ENCODE data around the gene KRTAP5-5. TPM values are rescaled to one million over a fixed set of nuclear protein-coding genes. Genes with fewer than 3 reads are reported as not detected.

The KRTAP5-5 gene
- total RNA-seq, 2 donors from 2014 or later: not detected

- no peaks in the 10 kb centered on the region for H3K4me1 Mint-ChIP-seq
- no peak overlapping the region for H3K4me3 ChIP-seq (ENCODE audit: low read length)
- peaks cover 5% of the 10 kb centered on the region for H3K27me3 ChIP-seq (ENCODE audit: control insufficient read depth, insufficient read depth, low read length, poor library complexity, severe bottlenecking)
- no peak overlapping the region for H3K9ac ChIP-seq (ENCODE audit: extremely low read depth, low read length, poor library complexity, severe bottlenecking)
- peaks cover 20% of the 10 kb centered on the region for H3K27me3 Mint-ChIP-seq (ENCODE audit: insufficient read depth)
- TF ChIP-seq CTCF (conservative IDR thresholded peaks at IDR 0.05): no peak
- H3K9me3 Mint-ChIP-seq: no peaks in the 10 kb centered on the region
- no peaks in the 10 kb centered on the region for H3K36me3 ChIP-seq (ENCODE audit: control insufficient read depth, insufficient read depth, low read length)
- no peaks in the 10 kb centered on the region for H3K36me3 Mint-ChIP-seq (ENCODE audit: low read depth)
- no peak overlapping the region for H3K27ac Mint-ChIP-seq
- WGBS, 2 experiments (ENCODE audit: insufficient coverage in 1 of 2, insufficient read length in 1 of 2): 91 to 100% methylated on average over 5 to 15 of the region's 15 CpGs
- no peak overlapping the region for H3K27ac ChIP-seq (ENCODE audit: low read depth, low read length)
- H3K9me3 ChIP-seq (ENCODE audit: control insufficient read depth, low read length): no peaks in the 10 kb centered on the region
- no peaks in the 10 kb centered on the region for H3K4me1 ChIP-seq (ENCODE audit: control insufficient read depth, insufficient read depth, low read length)
- no peak overlapping the region for H3K4me3 Mint-ChIP-seq
- DNase-seq: no peak
Observed at GRCh38 chr11:1641096-1641495, 11.5 kb downstream of the KRTAP5-5 start.

GRCh38 chr11:1642288-1643145, 12.9 kb downstream of the KRTAP5-5 start:
- no peak overlapping the region for H3K4me3 Mint-ChIP-seq
- H3K9me3 Mint-ChIP-seq: no peaks in the 10 kb centered on the region
- no peak for TF ChIP-seq CTCF (conservative IDR thresholded peaks at IDR 0.05)
- H3K27ac Mint-ChIP-seq: no peak overlapping the region
- Histone ChIP-seq H3K27ac (ENCODE audit: low read depth, low read length) (no peak overlapping the region), H3K27me3 (ENCODE audit: control insufficient read depth, insufficient read depth, low read length, poor library complexity, severe bottlenecking) (peaks cover 5% of the 10 kb centered on the region), H3K4me3 (ENCODE audit: low read length) (no peak overlapping the region), H3K36me3 (ENCODE audit: control insufficient read depth, insufficient read depth, low read length) (no peaks in the 10 kb centered on the region), H3K9ac (ENCODE audit: extremely low read depth, low read length, poor library complexity, severe bottlenecking) (no peak overlapping the region), H3K4me1 (ENCODE audit: control insufficient read depth, insufficient read depth, low read length) (no peaks in the 10 kb centered on the region), H3K9me3 (ENCODE audit: control insufficient read depth, low read length) (no peaks in the 10 kb centered on the region)
- no peaks in the 10 kb centered on the region for H3K4me1 Mint-ChIP-seq
- H3K27me3 Mint-ChIP-seq (ENCODE audit: insufficient read depth): peaks cover 24% of the 10 kb centered on the region
- no peak for DNase-seq
- WGBS, 2 experiments (ENCODE audit: insufficient coverage in 1 of 2, insufficient read length in 1 of 2): 82 to 86% methylated on average over 9 to 29 of the region's 29 CpGs
- H3K36me3 Mint-ChIP-seq (ENCODE audit: low read depth): no peaks in the 10 kb centered on the region

DNA sequence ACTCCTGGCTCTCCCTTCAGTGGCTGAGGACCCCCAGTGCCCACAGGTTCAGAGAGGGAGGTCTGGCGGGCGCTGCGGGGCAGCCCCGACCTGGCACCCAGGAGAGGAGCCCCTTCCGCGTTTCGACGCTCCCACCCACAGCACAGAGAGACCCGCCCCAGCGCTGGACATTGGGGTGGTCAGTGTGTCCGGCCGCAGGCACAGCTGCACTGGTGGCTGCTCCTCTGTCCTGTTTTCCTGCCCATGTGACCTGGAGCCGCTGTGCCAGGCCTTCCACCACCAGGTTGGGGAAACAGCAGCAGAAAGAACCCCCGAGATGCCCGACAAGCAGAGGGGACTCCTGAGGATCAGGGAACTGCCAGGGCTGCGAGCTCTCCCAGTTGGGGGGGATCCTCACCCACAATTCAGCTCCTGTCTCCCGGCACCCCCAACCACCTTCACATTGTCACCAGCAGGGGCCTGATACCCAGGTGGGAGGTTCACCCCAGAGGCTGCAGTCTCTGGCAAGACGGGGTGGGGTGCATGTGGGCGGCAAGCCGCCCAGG, 13.6 kb downstream of the KRTAP5-5 start:
- H3K9me3 Mint-ChIP-seq: no peaks in the 10 kb centered on the region
- no peaks in the 10 kb centered on the region for H3K4me1 ChIP-seq (ENCODE audit: control insufficient read depth, insufficient read depth, low read length)
- peaks cover 5% of the 10 kb centered on the region for H3K27me3 ChIP-seq (ENCODE audit: control insufficient read depth, insufficient read depth, low read length, poor library complexity, severe bottlenecking)
- H3K9ac ChIP-seq (ENCODE audit: extremely low read depth, low read length, poor library complexity, severe bottlenecking): no peak overlapping the region
- peak; percentile 11 for TF ChIP-seq CTCF (conservative IDR thresholded peaks at IDR 0.05)
- H3K9me3 ChIP-seq (ENCODE audit: control insufficient read depth, low read length): no peaks in the 10 kb centered on the region
- no peak overlapping the region for H3K27ac ChIP-seq (ENCODE audit: low read depth, low read length)
- DNase-seq: no peak
- 91 to 100% methylated on average over 7 to 20 of the region's 20 CpGs for WGBS, 2 experiments (ENCODE audit: insufficient coverage in 1 of 2, insufficient read length in 1 of 2)
- no peaks in the 10 kb centered on the region for H3K36me3 ChIP-seq (ENCODE audit: control insufficient read depth, insufficient read depth, low read length)
- no peak overlapping the region for H3K4me3 Mint-ChIP-seq
- H3K4me3 ChIP-seq (ENCODE audit: low read length): no peak overlapping the region
- no peaks in the 10 kb centered on the region for H3K36me3 Mint-ChIP-seq (ENCODE audit: low read depth)
- peaks cover 26% of the 10 kb centered on the region for H3K27me3 Mint-ChIP-seq (ENCODE audit: insufficient read depth)
- H3K4me1 Mint-ChIP-seq: no peaks in the 10 kb centered on the region
- H3K27ac Mint-ChIP-seq: no peak overlapping the region
